HepG2 (cell line): ENCODE measurements around the gene DAB2.

ENCODE experiments used
- POLR2A ChIP-seq, 2 experiments: IDR thresholded peaks; 2 replicates each; pipeline ENCODE4 v1.6.1; 2011; ENCODE audit warnings: low read depth in 2 of 2, low read length in 2 of 2, mild to moderate bottlenecking in 1 of 2, moderate library complexity in 1 of 2; ENCODE audit not compliant: insufficient read depth in 1 of 2
- TSC22D2 ChIP-seq: sonication (generic); formaldehyde crosslinking; IDR thresholded peaks from 2 replicates; pipeline ENCODE4 v1.5.1; 2020; ENCODE audit warnings: missing genetic modification reagents, mild to moderate bottlenecking, borderline replicate concordance
- ZBTB7A ChIP-seq: sonication (generic); formaldehyde crosslinking; IDR thresholded peaks from 2 replicates; pipeline ENCODE4 v1.8.0; 2022; ENCODE audit warnings: mild to moderate bottlenecking, missing genetic modification reagents
- ZIK1 ChIP-seq: sonication (generic); formaldehyde crosslinking; IDR thresholded peaks from 2 replicates; pipeline ENCODE4 v1.5.0; 2020; ENCODE audit warnings: mild to moderate bottlenecking, low read depth, missing genetic modification reagents, borderline replicate concordance
- ZKSCAN8 ChIP-seq: IDR thresholded peaks from 2 replicates; pipeline ENCODE4 v1.6.1; 2016; ENCODE audit warnings: borderline replicate concordance, missing genetic modification reagents, missing compliant biosample characterization
- ZNF501 ChIP-seq: sonication (generic); formaldehyde crosslinking; IDR thresholded peaks from 2 replicates; pipeline ENCODE4 v1.5.1; 2020; ENCODE audit warnings: mild to moderate bottlenecking, moderate library complexity, missing genetic modification reagents

DNA sequence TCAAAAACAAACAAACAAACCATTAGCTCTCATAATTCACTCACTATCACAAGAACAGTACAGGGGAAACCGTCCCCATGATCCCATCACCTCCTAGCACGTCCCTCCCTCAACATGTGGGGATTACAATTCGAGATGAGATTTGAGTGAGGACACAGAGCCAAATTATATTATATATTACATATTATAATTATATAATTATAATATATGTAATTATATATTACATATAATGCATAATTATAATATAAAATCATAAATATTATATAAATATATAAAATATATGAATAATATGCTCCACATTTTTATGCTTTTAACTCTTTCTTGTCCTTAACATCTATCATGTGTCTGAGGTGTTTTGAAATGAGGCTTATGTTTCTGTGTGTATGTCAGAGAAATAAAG is 57.1 kb downstream of the DAB2 start:
- no peak for TF ChIP-seq ZIK1 (CRISPR knock-in tag)
- no peak for TF ChIP-seq ZNF501 (CRISPR knock-in tag)
- TF ChIP-seq POLR2A (IDR thresholded peaks at IDR 0.05; ENCODE audit: insufficient read depth in 1 of 2, low read depth in 2 of 2, low read length in 2 of 2): no peak
- no peak for TF ChIP-seq ZKSCAN8 (CRISPR knock-in tag)
- TF ChIP-seq TSC22D2: no peak
- TF ChIP-seq ZBTB7A (CRISPR knock-in tag): no peak
